Right lobe of liver (tissue), 4 donors: Measurements from ENCODE around the gene TCF7L2.

Experiments used
- POLR2A ChIP-seq: fragments of 450-650 bp; IDR thresholded peaks from one replicate; pipeline ENCODE4 v1.6.1; 2017; ENCODE audit warnings: antibody characterized with exemption, mild to moderate bottlenecking
- TF ChIP-seq, protein P1 (sequence below), 4 donors: fragments of 200-600 bp in 3 of 4; fragments of 450-650 bp in 1 of 4; IDR thresholded peaks; one replicate each; pipeline versions ENCODE4 v1.5.1 to v1.8.0; 2016 to 2022; ENCODE audit warnings: antibody characterized with exemption in 4 of 4, mild to moderate bottlenecking in 2 of 4
- donor health status: DM: no; HTN: no; CAD: no.
- donor health status: DM: no; HTN: no; CAD: no.
- donor health status: DM: no; HTN: yes; CAD: no.

DNA sequence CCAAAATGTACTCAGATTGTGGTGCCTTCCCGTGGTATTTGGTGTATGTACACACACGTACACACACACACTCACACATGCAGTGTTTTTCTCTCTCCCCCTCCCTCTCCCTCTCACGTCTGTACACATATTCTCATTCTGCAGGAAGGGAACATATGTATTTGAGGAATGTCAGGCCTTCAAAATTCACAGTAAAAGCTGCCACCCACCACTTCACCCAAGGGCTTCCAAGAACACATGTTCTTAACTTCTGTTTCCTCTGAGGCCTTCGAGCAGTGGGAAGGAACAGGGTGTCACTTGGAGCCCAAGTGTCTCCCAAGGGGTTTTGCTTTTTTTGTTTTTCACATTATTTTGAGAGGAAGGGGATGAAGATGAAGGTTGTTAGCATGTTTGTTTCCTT lies 198.9 kb downstream of the TCF7L2 start:
- TF ChIP-seq, protein P1, sequence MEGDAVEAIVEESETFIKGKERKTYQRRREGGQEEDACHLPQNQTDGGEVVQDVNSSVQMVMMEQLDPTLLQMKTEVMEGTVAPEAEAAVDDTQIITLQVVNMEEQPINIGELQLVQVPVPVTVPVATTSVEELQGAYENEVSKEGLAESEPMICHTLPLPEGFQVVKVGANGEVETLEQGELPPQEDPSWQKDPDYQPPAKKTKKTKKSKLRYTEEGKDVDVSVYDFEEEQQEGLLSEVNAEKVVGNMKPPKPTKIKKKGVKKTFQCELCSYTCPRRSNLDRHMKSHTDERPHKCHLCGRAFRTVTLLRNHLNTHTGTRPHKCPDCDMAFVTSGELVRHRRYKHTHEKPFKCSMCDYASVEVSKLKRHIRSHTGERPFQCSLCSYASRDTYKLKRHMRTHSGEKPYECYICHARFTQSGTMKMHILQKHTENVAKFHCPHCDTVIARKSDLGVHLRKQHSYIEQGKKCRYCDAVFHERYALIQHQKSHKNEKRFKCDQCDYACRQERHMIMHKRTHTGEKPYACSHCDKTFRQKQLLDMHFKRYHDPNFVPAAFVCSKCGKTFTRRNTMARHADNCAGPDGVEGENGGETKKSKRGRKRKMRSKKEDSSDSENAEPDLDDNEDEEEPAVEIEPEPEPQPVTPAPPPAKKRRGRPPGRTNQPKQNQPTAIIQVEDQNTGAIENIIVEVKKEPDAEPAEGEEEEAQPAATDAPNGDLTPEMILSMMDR (IDR thresholded peaks at IDR 0.05): no peak
- TF ChIP-seq POLR2A: no peak
